ENCODE results near the gene TMEM150C. TPM values are rescaled to one million over a fixed set of nuclear protein-coding genes. Genes with fewer than 3 reads are reported as not detected.

TMEM150C gene
- total RNA-seq, 1 donor from 2014 or later, result 7.3 TPM

- Mint-ChIP-seq H3K27me3 (no peaks in the 10 kb centered on the region), H3K36me3 (ENCODE audit: insufficient read depth) (peaks cover 7% of the 10 kb centered on the region), H3K4me3 (ENCODE audit: low read depth) (no peak overlapping the region), H3K4me1 (ENCODE audit: low read depth) (peaks cover 4% of the 10 kb centered on the region), H3K27ac (no peak overlapping the region), H3K9me3 (ENCODE audit: low read depth) (peaks cover 4% of the 10 kb centered on the region)
- DNase-seq (ENCODE audit: low spot score, unreplicated experiment), result no peak
- TF ChIP-seq, protein P1, sequence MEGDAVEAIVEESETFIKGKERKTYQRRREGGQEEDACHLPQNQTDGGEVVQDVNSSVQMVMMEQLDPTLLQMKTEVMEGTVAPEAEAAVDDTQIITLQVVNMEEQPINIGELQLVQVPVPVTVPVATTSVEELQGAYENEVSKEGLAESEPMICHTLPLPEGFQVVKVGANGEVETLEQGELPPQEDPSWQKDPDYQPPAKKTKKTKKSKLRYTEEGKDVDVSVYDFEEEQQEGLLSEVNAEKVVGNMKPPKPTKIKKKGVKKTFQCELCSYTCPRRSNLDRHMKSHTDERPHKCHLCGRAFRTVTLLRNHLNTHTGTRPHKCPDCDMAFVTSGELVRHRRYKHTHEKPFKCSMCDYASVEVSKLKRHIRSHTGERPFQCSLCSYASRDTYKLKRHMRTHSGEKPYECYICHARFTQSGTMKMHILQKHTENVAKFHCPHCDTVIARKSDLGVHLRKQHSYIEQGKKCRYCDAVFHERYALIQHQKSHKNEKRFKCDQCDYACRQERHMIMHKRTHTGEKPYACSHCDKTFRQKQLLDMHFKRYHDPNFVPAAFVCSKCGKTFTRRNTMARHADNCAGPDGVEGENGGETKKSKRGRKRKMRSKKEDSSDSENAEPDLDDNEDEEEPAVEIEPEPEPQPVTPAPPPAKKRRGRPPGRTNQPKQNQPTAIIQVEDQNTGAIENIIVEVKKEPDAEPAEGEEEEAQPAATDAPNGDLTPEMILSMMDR (IDR thresholded peaks at IDR 0.05; ENCODE audit: unreplicated experiment), result no peak
Observed at GRCh38 chr4:82467471-82467870, 94.3 kb downstream of the TMEM150C start.

- Mint-ChIP-seq H3K27ac (no peak overlapping the region), H3K36me3 (ENCODE audit: insufficient read depth) (peaks cover 7% of the 10 kb centered on the region), H3K9me3 (ENCODE audit: low read depth) (peaks cover under 1% of the 10 kb centered on the region), H3K4me3 (ENCODE audit: low read depth) (no peak overlapping the region), H3K27me3 (no peaks in the 10 kb centered on the region), H3K4me1 (ENCODE audit: low read depth) (peaks cover 4% of the 10 kb centered on the region)
- TF ChIP-seq, protein P1 (IDR thresholded peaks at IDR 0.05; ENCODE audit: unreplicated experiment), result no peak
- no peak for DNase-seq (ENCODE audit: low spot score, unreplicated experiment)
Observed at GRCh38 chr4:82463221-82463620, 98.6 kb downstream of the TMEM150C start.

DNA sequence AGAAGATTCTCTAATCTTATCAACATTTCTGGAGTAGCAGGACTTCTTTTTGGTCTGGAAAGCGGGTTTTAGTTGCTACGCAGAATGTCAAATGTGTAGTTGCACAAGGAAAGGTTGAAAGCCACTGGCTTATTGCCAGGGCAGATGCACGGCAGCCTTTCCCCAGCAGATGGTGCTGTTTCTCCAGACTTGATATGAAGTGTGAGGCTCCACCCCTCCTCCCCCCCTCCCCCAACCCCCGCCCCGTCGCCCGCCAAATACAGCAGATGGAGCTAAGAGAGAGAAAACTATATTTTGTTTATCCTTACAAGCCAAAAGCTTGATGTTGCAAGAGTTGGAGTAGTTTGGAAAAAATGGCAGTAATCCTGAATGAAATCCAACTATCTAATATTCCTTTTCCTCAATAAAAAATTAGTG, 99.4 kb downstream of the TMEM150C start:
- Mint-ChIP-seq H3K27ac (no peak overlapping the region), H3K4me1 (ENCODE audit: low read depth) (peaks cover 4% of the 10 kb centered on the region), H3K9me3 (ENCODE audit: low read depth) (no peaks in the 10 kb centered on the region), H3K36me3 (ENCODE audit: insufficient read depth) (peaks cover 5% of the 10 kb centered on the region), H3K27me3 (no peaks in the 10 kb centered on the region), H3K4me3 (ENCODE audit: low read depth) (no peak overlapping the region)
- TF ChIP-seq, protein P1 (IDR thresholded peaks at IDR 0.05; ENCODE audit: unreplicated experiment), result peak; percentile 89
- peak; percentile 77 for DNase-seq (ENCODE audit: low spot score, unreplicated experiment)

DNA sequence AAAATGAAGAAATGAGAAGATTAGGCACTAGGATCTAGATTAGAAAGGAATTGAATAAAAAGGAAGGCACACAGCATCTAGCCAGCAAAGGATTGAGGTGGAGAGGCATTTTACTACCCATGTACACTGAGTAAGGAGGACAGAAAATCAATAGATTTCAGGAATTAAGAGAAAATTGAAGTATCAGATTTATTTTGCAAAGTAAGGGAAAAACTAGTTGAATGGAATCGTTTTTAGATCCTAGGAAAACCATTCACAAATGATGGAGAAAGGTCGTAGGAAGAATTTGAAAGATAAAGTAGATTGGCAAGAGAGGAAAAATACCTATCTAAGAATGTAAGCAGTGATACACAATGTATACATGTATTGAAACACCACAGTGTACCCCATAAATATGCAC, 100.1 kb downstream of the TMEM150C start:
- peaks cover 5% of the 10 kb centered on the region for H3K36me3 Mint-ChIP-seq (ENCODE audit: insufficient read depth)
- no peaks in the 10 kb centered on the region for H3K27me3 Mint-ChIP-seq
- no peaks in the 10 kb centered on the region for H3K9me3 Mint-ChIP-seq (ENCODE audit: low read depth)
- peaks cover 4% of the 10 kb centered on the region for H3K4me1 Mint-ChIP-seq (ENCODE audit: low read depth)
- TF ChIP-seq, protein P1 (IDR thresholded peaks at IDR 0.05; ENCODE audit: unreplicated experiment), result no peak
- H3K27ac Mint-ChIP-seq, result no peak overlapping the region
- DNase-seq (ENCODE audit: low spot score, unreplicated experiment), result no peak
- no peak overlapping the region for H3K4me3 Mint-ChIP-seq (ENCODE audit: low read depth)

DNA sequence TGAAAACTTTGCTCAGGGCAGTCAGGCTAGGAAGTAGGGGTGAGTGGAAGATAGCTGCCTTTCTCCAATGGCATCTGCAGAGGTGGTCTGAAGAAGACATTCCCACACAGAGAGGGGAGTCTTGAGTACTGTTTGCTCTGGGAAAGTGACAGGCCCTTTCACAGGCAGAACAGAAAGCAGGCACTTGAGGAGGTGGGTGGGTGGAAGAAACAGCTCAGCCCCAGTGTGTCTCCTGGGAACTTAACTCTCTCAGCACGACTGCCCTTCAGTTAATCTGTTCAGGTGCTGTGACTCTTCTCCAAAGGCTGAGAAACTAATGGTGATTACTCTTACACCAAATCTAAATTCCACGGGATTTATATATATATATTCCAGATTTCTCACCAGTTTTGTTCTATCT, 103.1 kb downstream of the TMEM150C start:
- TF ChIP-seq, protein P1 (IDR thresholded peaks at IDR 0.05; ENCODE audit: unreplicated experiment), result no peak
- Mint-ChIP-seq H3K36me3 (ENCODE audit: insufficient read depth) (peaks cover 11% of the 10 kb centered on the region), H3K4me1 (ENCODE audit: low read depth) (peaks cover 3% of the 10 kb centered on the region), H3K9me3 (ENCODE audit: low read depth) (no peaks in the 10 kb centered on the region), H3K27me3 (no peaks in the 10 kb centered on the region), H3K4me3 (ENCODE audit: low read depth) (no peak overlapping the region), H3K27ac (no peak overlapping the region)
- no peak for DNase-seq (ENCODE audit: low spot score, unreplicated experiment)

Data from progenitor cell of endocrine pancreas (in vitro differentiated cells).